Panc1 (cell line): ENCODE measurements around the gene RHBDF2. TPM values are rescaled to one million over a fixed set of nuclear protein-coding genes. Genes with fewer than 3 reads are reported as not detected.

Source experiments
- ATAC-seq: fragments of 200-7000 bp; cut with Tn5 transposase; 2 replicates; pipeline ENCODE4 v1.9.1; 2020; ENCODE audit warnings: mild to moderate bottlenecking, moderate library complexity
- BruUV-seq: library from RNA; stranded (reverse); fragments of 400-500 nt; replicated peaks from 2 replicates; lab custom pipeline; 2021; lab: Mats Ljungman, UMichigan
- CTCF ChIA-PET: fragments of 300-600 bp; sonication (Branson Sonifier 250); formaldehyde crosslinking; loops from one replicate; lab custom pipeline; 2022; ENCODE audit warnings: antibody characterized with exemption; lab: Charles Lee
- POLR2A ChIA-PET: fragments of 300-600 bp; sonication (Branson Sonifier 250); formaldehyde crosslinking; loops from one replicate; lab custom pipeline; 2022; ENCODE audit warnings: antibody characterized with exemption; lab: Charles Lee
- DNase-seq: peaks from one replicate; pipeline ENCODE4 v3.0.0-alpha.2; 2010; ENCODE audit warnings: low read depth, low spot score
- H3K27ac ChIP-seq: 2 replicates; pipeline ENCODE4 v1.5.1; 2011; ENCODE audit warnings: mild to moderate bottlenecking, low read length, inconsistent platforms
- H3K27me3 ChIP-seq: fragments of 200-500 bp; sonication (Bioruptor generic); 2 replicates; pipeline ENCODE4 v1.6.0; 2014; ENCODE audit warnings: low read length, inconsistent platforms; ENCODE audit not compliant: control insufficient read depth, insufficient read depth
- H3K36me3 ChIP-seq: fragments of 200-500 bp; sonication (Bioruptor generic); 2 replicates; pipeline ENCODE4 v1.5.1; 2014; ENCODE audit warnings: inconsistent platforms, mild to moderate bottlenecking, low read length, moderate library complexity; ENCODE audit not compliant: control insufficient read depth, insufficient read depth
- H3K4me1 ChIP-seq: 2 replicates; pipeline ENCODE4 v1.5.1; 2011; ENCODE audit warnings: inconsistent platforms, mild to moderate bottlenecking, low read length, moderate library complexity; ENCODE audit not compliant: control insufficient read depth, insufficient read depth
- H3K4me3 ChIP-seq, 2 experiments: 2 replicates each; pipeline ENCODE4 v1.5.1; 2011 to 2012; ENCODE audit warnings: low read depth in 2 of 2, low read length in 2 of 2, mild to moderate bottlenecking in 2 of 2, inconsistent platforms in 1 of 2, moderate library complexity in 1 of 2
- H3K9me3 ChIP-seq: fragments of 200-500 bp; sonication (Bioruptor generic); 2 replicates; pipeline ENCODE4 v1.5.1; 2014; ENCODE audit warnings: low read depth, mild to moderate bottlenecking, inconsistent platforms, low read length, moderate library complexity; ENCODE audit not compliant: control insufficient read depth, insufficient read depth
- CTCF ChIP-seq: fragments of 450-650 bp; IDR thresholded peaks from 2 replicates; pipeline ENCODE4 v1.5.1; 2017; ENCODE audit warnings: mild to moderate bottlenecking
- POLR2AphosphoS5 ChIP-seq: IDR thresholded peaks from 2 replicates; pipeline ENCODE4 v1.6.1; 2012; ENCODE audit warnings: mild to moderate bottlenecking, low read depth, low read length, moderate library complexity
- SIN3A ChIP-seq: IDR thresholded peaks from 2 replicates; pipeline ENCODE4 v1.6.1; 2012; ENCODE audit warnings: low read depth, mild to moderate bottlenecking, low read length, moderate library complexity, borderline replicate concordance; ENCODE audit not compliant: insufficient read depth
- TCF7L2 ChIP-seq: IDR thresholded peaks from 2 replicates; pipeline ENCODE4 v1.6.1; 2011; ENCODE audit warnings: mild to moderate bottlenecking, low read depth, low read length, inconsistent platforms
- in situ Hi-C: cut with HindIII; loops from 2 replicates; pipeline ENCODE4 v1.10.0; 2016; ENCODE audit warnings: low sequenced_read_pairs, low pct_unique_long_range_greater_than_20kb
- intact Hi-C: fragments of 100-400 bp; cut with micrococcal nuclease; formaldehyde crosslinking; loops from one replicate; pipeline ENCODE4 v1.10.0; 2022; ENCODE audit not compliant: unreplicated experiment
- total RNA-seq: library from RNA; stranded (reverse); gene quantifications from one replicate; pipeline ENCODE4 v1.2.1, GENCODE V29; 2021; ENCODE audit not compliant: unreplicated experiment
- TF ChIP-seq, protein P1 (sequence below), 2 experiments: IDR thresholded peaks; 2 replicates each; pipeline ENCODE4 v1.6.1; 2011 to 2012; ENCODE audit warnings: low read depth in 2 of 2, control low read depth in 1 of 2, low read length in 1 of 2, mild to moderate bottlenecking in 1 of 2, moderate library complexity in 1 of 2; ENCODE audit not compliant: insufficient read depth in 1 of 2

RHBDF2 gene
- total RNA-seq, 1 experiment from 2014 or later: 67.8 TPM

DNA sequence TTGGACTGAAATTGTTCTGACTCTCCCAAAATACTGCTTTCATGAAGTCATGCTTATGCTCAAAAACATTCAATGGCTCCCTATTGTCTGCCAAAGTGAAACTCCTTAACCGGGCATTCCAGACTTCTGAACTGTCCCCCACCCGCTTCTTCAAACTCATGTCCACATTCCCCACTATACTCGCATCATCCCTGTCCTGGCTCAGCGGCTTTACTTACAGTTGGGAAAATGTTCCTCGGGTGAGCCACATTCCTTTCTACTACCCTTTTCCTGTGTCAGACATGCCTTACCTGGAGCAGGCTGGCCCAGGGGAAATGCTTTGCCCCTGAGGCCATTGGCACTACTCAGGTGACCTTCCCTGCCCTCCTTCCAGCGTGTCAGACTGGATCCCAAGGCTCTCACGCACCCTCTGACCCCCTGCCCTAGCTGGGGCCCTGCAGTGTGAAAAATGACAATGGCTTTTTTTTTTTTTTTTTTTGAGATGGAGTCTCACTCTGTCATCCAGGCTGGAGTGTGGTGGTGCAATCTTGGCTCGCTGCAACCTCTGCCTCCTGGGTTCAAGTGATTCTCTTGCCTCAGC is 30.9 kb upstream of the RHBDF2 start:
- ATAC-seq (no peak), DNase-seq (no peak)
- BruUV-seq: no TSS peak
- Histone ChIP-seq H3K27me3 (no peaks in the 10 kb centered on the region), H3K4me1 (peaks cover 44% of the 10 kb centered on the region), H3K27ac (no peak overlapping the region), H3K9me3 (no peaks in the 10 kb centered on the region), H3K36me3 (no peaks in the 10 kb centered on the region), H3K4me3 (no peak overlapping the region)
- ChIA-PET POLR2A (no interaction called here), CTCF (no interaction called here)
- in situ Hi-C loops: no loop called here
- no peak for TF ChIP-seq TCF7L2
- TF ChIP-seq SIN3A: no peak
- TF ChIP-seq CTCF: no peak
- TF ChIP-seq, protein P1, sequence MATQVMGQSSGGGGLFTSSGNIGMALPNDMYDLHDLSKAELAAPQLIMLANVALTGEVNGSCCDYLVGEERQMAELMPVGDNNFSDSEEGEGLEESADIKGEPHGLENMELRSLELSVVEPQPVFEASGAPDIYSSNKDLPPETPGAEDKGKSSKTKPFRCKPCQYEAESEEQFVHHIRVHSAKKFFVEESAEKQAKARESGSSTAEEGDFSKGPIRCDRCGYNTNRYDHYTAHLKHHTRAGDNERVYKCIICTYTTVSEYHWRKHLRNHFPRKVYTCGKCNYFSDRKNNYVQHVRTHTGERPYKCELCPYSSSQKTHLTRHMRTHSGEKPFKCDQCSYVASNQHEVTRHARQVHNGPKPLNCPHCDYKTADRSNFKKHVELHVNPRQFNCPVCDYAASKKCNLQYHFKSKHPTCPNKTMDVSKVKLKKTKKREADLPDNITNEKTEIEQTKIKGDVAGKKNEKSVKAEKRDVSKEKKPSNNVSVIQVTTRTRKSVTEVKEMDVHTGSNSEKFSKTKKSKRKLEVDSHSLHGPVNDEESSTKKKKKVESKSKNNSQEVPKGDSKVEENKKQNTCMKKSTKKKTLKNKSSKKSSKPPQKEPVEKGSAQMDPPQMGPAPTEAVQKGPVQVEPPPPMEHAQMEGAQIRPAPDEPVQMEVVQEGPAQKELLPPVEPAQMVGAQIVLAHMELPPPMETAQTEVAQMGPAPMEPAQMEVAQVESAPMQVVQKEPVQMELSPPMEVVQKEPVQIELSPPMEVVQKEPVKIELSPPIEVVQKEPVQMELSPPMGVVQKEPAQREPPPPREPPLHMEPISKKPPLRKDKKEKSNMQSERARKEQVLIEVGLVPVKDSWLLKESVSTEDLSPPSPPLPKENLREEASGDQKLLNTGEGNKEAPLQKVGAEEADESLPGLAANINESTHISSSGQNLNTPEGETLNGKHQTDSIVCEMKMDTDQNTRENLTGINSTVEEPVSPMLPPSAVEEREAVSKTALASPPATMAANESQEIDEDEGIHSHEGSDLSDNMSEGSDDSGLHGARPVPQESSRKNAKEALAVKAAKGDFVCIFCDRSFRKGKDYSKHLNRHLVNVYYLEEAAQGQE (IDR thresholded peaks at IDR 0.05; ENCODE audit: insufficient read depth in 1 of 2, low read depth in 2 of 2, low read length in 1 of 2): no peak
- TF ChIP-seq POLR2AphosphoS5: no peak
- intact Hi-C loops: no loop called here

DNA sequence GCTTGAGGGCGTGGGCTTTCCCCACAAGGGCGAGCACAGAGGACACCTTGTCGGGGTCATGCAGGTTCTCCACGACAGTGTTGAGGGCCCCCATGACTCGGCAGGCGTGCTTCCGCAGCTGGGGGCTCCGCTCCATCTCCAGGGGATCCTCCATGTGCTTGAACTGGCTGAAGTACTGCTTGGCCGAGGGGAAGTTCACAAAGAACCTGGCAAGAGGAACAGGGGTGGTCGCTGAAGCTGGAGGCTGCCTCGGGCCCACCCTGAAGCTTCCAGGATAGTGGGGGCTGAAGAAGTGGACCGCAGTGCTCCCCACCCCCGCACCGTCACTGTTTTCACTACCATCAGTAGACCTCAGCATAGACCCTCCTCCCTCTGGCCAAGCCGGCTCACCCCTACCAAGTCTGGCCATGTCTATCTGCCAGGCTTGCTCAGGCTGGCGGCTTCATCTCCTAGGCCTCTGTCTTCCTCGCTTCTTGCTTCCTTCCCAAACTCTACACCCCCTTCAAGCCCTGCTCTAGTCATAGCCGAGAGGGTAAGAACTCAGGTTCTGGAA is 30.3 kb upstream of the RHBDF2 start:
- H3K27me3 ChIP-seq: no peaks in the 10 kb centered on the region
- CTCF ChIA-PET: no interaction called here
- H3K4me3 ChIP-seq: no peak overlapping the region
- H3K4me1 ChIP-seq: peaks cover 44% of the 10 kb centered on the region
- intact Hi-C loops (no loop called here), in situ Hi-C loops (no loop called here)
- no peak for ATAC-seq
- no peak for DNase-seq
- POLR2A ChIA-PET: no interaction called here
- 0 out of 2 replicates have a peak overlapping the region, but pooled peaks have one; percentile 20 for H3K27ac ChIP-seq
- no peaks in the 10 kb centered on the region for H3K36me3 ChIP-seq
- no TSS peak for BruUV-seq
- no peaks in the 10 kb centered on the region for H3K9me3 ChIP-seq
- no peak for TF ChIP-seq SIN3A
- TF ChIP-seq CTCF: no peak
- no peak for TF ChIP-seq TCF7L2
- TF ChIP-seq, protein P1 (IDR thresholded peaks at IDR 0.05; ENCODE audit: insufficient read depth in 1 of 2, low read depth in 2 of 2, low read length in 1 of 2): no peak
- TF ChIP-seq POLR2AphosphoS5: no peak
